SU-DHL-6 (cell line): ENCODE results near the gene CRYGN.

Source experiments
- CTCF ChIP-seq: fragments of 200-600 bp; sonication (generic); IDR thresholded peaks from one replicate; pipeline ENCODE4 v1.5.1; 2017; ENCODE audit warnings: antibody characterized with exemption, mild to moderate bottlenecking, low read length, moderate library complexity; ENCODE audit not compliant: insufficient read depth, poor library complexity, severe bottlenecking
- EZH2phosphoT487 ChIP-seq: fragments of 200-600 bp; sonication (generic), shearing (Covaris generic); conservative IDR thresholded peaks from 2 replicates; pipeline ENCODE4 v1.6.1; 2018; ENCODE audit warnings: mild to moderate bottlenecking, antibody characterized with exemption, low read length, moderate library complexity, mixed read lengths

- TF ChIP-seq CTCF (no peak), EZH2phosphoT487 (no peak)
Measured at GRCh38 chr7:151460474-151460855, 20.5 kb upstream of the CRYGN start.
